SIG-M5 treated with dmso at 0.1 percent for 504 hours (cell line): ENCODE data around the gene VPS33B.

Source experiments
- DNase-seq: peaks from one replicate; lab custom pipeline; 2025; ENCODE audit not compliant: unreplicated experiment; lab: John Stamatoyannopoulos, UW

The VPS33B gene

GRCh38 chr15:90982135-90982534, 40.3 kb downstream of the VPS33B start:
- peak; percentile 38 for DNase-seq

GRCh38 chr15:90981681-90982080, 40.7 kb downstream of the VPS33B start:
- no peak for DNase-seq

GRCh38 chr15:90979582-90979981, 42.8 kb downstream of the VPS33B start:
- no peak for DNase-seq

GRCh38 chr15:90974216-90974615, 48.2 kb downstream of the VPS33B start:
- no peak for DNase-seq

DNA sequence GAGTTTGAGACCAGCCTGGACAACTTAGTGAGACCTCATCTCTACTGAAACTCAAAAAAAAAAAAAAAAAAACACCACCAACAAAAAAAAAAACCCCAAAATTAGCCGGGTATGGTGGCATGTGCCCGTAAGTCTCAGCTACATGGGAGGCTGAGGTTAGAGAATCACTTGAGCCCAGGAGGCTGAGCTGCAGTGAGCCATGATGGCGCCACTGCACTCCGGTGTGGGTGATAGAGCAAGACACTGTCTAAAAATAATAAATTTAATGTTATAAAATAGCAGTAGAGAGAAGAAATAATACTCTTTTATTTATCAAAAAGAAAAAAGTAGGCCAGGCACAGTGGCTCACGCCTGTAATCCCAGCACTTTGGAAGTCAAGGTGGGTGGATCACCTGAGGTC, 50.3 kb downstream of the VPS33B start:
- no peak for DNase-seq

- no peak for DNase-seq
Observed at GRCh38 chr15:90970274-90970673, 52.1 kb downstream of the VPS33B start.

- no peak for DNase-seq
Observed at GRCh38 chr15:90968434-90968833, 54.0 kb downstream of the VPS33B start.

DNA sequence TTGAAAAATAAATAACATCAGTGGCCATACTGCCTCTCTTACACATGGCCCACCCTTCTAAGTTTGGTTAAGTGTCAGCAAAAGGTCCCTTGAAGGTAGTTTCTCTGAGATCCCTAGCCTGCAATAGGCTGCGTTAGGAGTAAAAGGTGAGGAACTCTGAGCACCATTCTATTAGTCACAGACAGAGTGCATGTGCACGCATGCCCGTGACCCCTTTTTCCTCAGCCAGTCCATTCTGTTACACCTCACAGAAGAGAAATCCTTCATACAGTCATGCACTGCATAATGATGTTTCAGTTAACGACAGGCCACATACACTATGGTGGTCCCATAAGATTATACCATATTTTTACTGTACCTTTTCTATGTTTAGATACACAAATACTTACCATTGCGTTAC, 55.2 kb downstream of the VPS33B start:
- DNase-seq: no peak

DNA sequence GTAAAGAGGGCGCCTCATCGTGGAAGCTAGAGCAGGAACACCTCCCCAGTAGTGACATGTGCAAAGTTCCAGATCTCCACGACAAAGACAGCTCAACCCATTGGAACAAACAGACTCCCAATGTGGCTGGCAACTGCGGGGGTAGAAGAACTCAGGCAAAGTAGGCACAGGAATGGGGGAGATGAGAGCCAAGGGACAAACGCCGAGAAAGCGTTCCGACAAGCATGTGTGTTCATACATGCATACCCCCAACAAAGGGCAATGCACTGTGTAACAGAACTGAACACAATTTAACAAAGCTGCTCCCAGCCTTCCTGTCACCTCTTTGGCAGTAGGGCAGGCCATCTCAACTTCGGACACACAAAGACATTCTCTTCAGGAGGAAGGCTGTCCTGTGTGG, 56.1 kb downstream of the VPS33B start:
- no peak for DNase-seq

DNA sequence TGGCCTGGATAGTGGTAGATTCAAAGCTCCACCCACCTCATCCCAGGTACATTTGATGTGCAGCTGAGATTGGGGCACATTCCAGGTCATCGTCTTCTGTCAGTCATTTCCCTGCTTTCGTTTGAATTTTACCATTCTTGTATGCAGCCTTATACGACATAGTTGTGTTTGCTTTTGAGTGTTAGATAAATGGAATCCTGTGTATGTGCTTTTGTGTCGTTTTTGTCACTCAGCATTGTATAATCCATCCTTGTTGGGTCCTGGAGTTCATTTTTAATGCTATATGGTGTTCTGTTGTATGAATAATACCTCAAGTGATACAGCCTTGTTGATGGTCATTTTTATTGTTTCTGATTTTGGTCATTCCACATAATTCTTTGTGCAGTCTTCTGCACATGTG, 60.4 kb downstream of the VPS33B start:
- no peak for DNase-seq

DNA sequence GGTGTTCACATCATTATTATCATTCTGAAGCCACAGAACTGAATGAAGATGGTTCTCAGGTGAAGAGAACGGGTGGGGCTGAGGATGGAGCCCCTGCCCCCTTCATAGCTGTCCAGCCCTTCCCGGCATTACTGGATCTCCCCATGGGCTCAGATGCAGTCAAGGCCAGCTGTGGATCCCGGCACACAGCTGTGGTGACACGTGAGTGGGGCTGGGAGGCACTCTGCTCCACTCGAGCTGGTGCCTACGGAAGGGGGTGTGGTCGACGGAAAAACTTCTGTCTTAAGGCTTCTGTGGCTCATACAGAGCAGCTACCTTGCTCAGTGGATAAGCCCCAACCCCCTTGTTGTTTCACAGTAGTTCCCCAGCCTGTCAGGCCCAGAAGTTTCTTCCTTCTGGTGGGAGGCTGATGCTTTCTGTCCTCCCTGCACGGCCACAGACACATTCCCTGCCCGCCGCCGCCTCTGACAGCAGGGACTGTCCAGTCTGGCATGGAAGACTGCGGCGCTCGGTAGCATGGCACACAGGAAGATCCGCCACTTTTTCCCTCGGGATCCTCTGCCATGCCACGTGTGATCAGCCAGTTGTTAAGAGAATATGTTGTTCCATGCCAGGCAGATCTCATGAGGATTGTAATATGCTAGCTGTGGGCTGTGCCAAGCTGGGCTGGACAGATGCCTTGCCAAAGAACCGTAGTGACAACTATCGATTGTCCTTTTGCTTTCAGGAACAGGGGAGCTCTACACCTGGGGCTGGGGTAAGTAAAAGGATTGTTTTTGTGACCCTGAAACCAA, 61.9 kb downstream of the VPS33B start:
- no peak for DNase-seq

- DNase-seq: no peak
Observed at GRCh38 chr15:90959894-90960293, 62.5 kb downstream of the VPS33B start.

DNA sequence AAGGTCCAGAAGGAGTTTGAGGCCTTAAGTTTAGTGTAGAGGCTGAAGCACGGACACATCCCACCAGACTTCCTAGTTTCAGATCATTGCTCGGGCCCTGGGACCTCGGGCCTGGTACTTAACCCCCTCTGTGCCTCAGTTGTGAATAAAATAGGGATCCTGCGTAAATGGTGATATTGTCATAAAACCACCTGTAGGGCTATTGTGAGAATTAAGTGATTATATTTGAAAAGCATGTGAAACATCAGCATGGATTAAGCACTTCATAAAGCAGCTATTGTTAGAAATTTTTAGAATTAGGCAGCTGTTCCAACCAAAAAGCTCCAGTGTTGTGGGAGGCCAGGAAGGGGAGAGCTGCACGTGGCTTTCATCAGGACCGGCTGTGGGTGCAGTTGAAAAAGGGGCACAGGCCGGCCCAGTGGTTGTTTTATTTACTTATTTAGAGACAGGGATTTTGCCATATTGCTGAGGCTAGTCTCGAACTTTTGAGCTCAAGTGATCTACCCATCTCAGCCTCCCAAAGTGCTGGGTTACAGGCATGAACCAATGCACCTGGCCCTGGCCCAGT, 63.3 kb downstream of the VPS33B start:
- DNase-seq: no peak

DNA sequence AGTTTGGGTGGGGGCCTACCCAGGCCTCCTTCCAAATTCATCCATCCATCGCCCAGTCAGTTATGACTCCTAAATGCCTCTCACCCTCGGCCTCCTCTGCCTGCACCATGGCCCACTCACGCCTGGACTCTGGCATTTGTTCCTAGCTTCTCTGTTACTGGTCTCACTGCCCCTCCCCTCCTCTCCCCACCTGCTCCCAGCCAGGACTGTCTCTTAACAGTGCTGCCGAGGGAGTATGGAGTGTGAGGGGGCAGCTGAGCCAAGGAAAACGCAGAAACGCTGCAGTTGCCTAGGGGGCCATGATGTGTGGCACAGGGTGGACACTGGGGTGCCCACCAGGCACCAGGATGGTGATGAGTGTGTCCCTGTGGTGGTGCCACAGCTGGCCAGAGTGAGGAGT, 64.6 kb downstream of the VPS33B start:
- DNase-seq: no peak

GRCh38 chr15:90957031-90957790, 65.2 kb downstream of the VPS33B start:
- no peak for DNase-seq

DNA sequence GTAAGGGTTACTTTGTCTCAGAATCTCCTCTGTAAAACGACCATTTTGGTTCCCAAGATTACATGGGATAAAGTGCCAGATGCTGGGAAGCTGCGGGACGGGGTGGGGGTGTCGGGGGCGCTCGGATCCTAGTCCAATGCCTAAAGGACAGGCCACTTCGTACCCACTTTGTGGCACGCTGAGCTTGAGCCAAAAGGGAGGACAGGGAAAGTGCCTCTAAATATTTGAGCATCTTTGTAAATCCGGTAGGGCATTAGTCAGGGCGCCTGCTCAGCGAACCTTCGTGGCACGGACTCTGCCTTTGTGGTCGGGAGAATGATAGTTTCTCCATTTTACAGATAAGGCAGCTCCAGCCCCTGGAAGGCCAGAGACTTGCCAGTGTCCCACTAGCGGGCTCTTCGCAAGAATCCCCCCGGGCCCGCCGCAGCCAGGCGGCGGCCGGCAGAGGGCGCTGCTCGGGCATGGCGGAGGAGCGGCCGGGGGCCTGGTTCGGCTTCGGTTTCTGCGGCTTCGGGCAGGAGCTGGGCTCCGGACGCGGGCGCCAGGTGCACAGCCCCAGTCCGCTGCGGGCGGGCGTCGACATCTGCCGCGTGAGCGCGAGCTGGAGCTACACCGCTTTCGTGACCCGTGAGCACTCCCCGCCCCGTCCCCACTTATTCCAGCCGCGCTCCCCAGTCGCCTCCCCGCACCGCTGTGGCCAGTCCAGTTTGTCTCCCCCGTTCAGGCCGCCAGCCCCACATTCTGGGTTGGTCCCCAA, 65.9 kb downstream of the VPS33B start:
- peak; percentile 42 for DNase-seq

DNA sequence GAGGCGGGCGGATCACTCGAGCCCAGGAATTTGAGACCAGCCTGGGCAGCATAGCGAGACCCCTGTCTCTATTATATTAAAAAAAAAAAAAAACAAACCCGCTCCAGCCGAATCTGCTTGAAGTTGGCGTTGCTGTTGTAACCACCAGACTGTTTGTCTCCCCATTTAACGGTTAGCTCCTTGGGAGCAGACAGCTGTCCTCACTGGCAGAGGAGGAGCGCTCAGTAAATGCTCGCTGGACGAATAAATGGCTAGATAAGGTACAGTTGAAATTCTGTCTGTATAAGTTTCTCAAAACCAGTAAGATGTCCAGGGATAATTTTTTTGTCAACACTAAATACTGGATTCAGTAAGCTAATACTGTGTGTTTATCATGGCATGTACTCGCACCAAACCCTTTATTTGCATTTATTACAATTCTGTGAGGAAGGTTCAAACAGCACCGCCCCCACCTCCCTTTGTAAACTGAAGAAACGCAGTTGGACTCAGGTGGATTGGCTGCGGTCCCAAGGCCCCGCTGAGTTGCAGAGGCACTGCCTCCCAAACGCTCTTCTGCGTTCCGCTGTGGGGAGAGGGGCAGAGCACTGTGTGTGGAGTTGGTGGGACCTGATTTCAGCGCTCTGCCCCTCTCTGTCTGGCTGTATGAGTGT, 66.6 kb downstream of the VPS33B start:
- DNase-seq: no peak

GRCh38 chr15:90954712-90955623, 67.4 kb downstream of the VPS33B start, which contains the start of gene RCCD1:
Gene RCCD1, plus strand, starts transcription at chr15:90954884. Its CDS starts 1,851 bp downstream, at chr15:90956735.
- peak; percentile 96 for DNase-seq

DNA sequence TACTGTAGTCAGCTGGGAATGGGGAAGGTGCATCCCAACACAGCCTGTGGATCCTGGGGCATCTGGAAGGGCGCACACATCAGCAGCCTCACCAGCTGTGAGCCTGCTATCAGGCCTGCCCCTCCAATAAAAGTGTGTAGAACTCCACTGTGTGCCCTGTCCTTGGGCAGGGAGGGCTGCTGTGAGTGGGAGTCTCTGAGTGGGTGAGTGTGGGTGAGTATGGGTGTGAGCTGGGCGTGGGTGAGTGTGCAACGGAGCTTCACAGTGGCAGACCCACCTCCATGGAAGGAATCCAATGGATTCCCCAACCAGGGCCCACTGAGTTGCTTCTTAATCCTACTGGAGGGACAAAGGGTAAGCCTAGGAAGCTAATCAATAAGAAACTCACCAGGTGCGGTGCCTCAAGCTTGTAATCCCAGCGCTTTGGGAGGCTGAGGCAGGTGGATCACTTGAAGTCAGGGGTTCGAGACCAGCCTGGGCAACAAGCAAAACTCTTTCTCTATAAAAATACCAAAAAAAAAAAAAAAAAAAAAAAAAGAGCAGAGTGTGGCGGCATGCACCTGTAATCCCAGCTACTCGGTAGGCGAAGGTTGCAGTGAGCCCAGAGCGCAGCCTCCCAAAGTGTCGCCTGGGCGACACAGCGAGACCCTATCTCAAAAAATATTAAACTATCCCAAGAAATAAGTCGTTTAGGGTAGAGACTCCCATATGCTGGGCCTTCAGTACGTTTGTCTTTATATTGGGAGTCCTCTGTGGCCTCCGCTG, 68.3 kb downstream of the VPS33B start:
- DNase-seq: no peak
